Mammary epithelial cell (primary cell): ENCODE measurements around the gene GAL3ST2.
"Not testable (repeated sequence)": the region's sequence is repeated elsewhere in the genome, so short reads cannot be mapped to it uniquely, and the experiment has no call there.

ENCODE experiments used
- EZH2 ChIP-seq: IDR thresholded peaks from 2 replicates; pipeline ENCODE4 v1.6.1; 2012; ENCODE audit warnings: low read length, inconsistent platforms, borderline replicate concordance
- TF ChIP-seq, protein P1 (sequence below), 2 donors: IDR thresholded peaks in 1 of 2; conservative IDR thresholded peaks in 1 of 2; 2 replicates each; pipeline ENCODE4 v1.5.1; 2011 to 2012; ENCODE audit warnings: inconsistent platforms in 2 of 2, low read length in 2 of 2, mild to moderate bottlenecking in 2 of 2, control low read depth in 1 of 2, low read depth in 1 of 2; ENCODE audit not compliant: insufficient read depth in 1 of 2; ENCODE audit errors: extremely low read depth in 1 of 2

DNA sequence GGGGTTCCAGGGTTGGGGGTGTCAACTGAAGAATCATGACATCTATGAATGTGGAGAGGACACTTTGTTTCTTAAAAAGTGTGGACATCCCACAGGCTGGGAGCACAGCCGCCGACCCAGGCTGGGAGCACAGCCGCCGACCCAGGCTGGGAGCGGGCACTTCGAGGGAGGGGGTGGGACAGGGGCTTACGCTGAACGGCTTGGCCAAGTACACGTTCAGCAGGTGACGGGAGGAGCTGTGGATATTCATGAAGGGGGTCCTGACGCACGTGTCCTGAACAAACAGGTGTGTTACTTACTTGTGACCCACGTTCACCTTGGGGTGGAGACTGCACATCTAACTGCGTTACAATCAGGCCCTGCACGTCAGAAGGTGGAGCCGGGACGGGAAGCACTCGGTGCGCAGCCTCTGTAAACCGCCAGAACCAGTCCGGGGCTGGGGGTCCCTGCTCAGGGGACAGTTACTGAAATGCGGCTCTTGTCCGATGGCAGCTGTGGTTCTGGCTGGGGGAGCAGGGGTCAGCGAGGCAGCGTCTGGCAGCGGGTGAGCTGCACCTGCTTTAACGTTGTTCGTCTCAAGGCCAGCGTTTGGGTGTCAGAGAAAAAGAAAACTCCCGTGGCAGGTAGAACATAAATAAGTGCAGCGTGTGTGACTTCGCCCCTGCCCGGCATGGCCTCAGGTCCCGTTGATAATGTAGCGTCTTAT lies 23.7 kb downstream of the GAL3ST2 start:
- TF ChIP-seq, protein P1, sequence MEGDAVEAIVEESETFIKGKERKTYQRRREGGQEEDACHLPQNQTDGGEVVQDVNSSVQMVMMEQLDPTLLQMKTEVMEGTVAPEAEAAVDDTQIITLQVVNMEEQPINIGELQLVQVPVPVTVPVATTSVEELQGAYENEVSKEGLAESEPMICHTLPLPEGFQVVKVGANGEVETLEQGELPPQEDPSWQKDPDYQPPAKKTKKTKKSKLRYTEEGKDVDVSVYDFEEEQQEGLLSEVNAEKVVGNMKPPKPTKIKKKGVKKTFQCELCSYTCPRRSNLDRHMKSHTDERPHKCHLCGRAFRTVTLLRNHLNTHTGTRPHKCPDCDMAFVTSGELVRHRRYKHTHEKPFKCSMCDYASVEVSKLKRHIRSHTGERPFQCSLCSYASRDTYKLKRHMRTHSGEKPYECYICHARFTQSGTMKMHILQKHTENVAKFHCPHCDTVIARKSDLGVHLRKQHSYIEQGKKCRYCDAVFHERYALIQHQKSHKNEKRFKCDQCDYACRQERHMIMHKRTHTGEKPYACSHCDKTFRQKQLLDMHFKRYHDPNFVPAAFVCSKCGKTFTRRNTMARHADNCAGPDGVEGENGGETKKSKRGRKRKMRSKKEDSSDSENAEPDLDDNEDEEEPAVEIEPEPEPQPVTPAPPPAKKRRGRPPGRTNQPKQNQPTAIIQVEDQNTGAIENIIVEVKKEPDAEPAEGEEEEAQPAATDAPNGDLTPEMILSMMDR (conservative IDR thresholded peaks at IDR 0.05 in 1 of 2, IDR thresholded peaks at IDR 0.05 in 1 of 2; ENCODE audit: extremely low read depth in 1 of 2, insufficient read depth in 1 of 2, low read depth in 1 of 2, low read length in 2 of 2): not testable (repeated sequence)
- TF ChIP-seq EZH2: not testable (repeated sequence)
